Endometrium (tissue), 2 donors: ENCODE data around the gene CCSER1.
"Not testable (repeated sequence)": the region's sequence is repeated elsewhere in the genome, so short reads cannot be mapped to it uniquely, and the experiment has no call there.

Source experiments
- FAIRE-seq: peaks from 2 replicates; lab custom pipeline; 2012; peaks lifted over from hg19 to GRCh38; lab: Jason Lieb, UNC
- donor health status: control.
- donor health status: control.

The CCSER1 gene

DNA sequence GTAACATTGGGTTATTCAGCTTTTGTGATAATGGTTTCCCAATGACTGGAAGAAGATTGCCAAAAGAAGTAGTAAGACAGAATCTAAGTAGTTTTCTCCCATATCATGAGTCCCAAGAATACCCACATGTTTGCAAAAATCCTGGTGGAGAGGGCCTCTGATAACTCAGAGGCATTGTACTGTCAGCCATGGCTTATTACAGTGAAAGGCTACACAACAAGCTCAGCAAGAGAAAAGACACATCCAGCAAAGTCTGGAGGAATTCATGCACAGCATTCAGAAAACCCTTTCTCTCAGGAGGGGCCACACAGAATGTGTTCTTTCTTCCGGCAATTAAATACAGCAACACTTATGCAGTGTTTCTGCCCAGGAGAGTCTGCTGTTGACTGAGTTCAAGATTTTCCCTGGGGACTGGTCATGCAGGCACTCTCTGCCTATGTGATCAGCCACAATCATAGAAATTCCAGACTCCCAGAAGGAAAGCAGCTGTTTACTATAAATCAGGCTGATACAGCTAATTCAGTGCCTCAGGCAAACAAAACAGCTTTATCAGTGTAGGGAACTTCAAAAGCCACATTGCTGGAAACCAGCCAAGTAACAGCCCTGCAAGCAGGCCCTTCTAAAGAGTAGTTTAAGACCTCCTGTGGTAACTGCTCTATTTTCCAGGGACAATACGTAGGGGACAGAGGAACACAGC lies 937.1 kb downstream of the CCSER1 start:
- peak; percentile 99 for FAIRE-seq

DNA sequence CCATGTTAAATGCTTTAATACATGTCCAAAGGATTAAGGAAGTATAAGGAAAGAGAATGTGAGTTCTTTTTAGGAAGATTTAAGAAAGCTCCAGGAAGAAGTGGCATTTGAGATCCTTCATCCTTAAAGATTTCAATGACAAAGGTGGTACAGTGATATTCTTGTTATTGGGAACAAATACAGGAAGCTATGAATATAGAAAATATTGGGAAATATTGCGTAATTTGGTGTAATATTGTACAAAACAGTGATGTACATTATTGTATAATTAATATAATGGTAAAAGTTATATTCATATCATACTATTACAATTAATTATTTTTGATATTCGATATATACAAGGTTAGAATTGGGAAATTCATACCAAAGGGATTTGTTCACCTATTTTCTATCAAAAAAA lies 937.9 kb downstream of the CCSER1 start:
- no peak for FAIRE-seq

DNA sequence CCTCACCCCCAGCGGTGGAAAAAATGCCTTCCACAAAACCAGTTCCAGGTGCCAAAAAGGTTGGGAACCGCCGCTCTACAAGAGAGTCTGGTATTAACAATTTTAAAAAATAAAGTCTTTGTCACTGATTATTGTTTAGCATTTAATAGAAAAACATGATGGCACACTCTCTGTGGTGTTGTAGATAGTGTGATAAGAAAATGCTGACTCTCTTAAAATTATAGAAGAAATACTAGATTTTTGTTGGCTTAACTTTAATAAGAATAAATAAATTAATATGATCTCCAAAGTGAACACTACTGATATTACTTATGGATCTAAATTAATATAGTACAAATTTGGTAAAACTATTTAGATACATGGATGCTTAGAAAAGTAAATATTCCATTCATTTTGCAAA lies 943.5 kb downstream of the CCSER1 start:
- no peak for FAIRE-seq

DNA sequence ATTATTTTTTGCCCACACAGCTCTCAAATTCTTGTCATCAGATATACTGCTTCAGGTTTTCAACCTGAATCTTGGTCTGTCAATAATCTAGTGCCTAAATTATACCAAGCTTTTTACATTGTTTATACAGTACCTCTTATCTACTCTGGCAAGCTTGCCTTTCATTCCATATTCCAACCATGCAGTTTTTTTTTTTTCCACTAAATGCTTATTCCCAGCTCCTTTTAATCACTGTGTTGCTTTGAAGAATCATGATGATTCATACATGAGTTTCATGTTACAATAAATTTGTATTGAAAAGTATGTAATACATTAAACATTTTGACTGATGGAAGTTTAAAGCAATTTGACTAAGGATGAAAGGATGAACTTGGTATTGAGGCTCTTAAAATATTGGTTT lies 949.0 kb downstream of the CCSER1 start:
- FAIRE-seq, result no peak

DNA sequence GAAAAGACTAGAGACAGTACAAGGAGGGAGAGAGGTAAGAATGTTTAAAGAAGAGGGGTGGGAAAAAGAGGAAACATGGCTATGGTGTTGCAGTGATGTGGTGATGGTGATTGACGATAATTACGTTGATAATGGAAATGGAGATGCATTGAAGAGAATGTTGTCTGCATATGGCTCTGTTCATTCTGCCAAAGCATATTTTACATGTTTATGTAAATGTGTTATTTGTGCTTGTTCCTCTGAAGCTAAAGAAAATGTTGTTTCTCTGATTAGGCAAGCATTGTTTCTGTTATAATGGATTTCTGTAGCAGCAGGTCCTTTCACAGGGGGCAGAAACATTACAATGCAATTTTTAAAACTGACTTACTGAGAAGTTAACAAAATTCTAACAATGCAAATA lies 958.8 kb downstream of the CCSER1 start:
- FAIRE-seq, result no peak

DNA sequence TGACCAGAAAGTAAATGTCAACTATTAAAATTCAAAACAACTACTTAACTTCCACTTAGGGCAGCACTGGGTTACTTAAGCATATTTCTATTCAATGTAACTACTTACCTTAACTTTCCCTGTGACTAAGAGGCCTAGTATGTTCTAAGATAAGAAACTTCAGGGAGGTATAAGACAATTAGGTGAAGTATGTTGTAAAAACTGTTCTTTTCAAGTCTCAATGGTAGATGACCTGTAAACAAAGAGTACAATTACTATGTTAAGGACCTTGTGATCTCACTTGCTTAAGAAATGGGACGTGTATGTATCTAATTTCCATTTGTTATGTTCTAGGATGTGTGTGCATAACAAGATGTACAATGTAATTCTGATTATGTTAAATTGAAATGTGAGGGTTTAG lies 960.5 kb downstream of the CCSER1 start:
- FAIRE-seq, result no peak

DNA sequence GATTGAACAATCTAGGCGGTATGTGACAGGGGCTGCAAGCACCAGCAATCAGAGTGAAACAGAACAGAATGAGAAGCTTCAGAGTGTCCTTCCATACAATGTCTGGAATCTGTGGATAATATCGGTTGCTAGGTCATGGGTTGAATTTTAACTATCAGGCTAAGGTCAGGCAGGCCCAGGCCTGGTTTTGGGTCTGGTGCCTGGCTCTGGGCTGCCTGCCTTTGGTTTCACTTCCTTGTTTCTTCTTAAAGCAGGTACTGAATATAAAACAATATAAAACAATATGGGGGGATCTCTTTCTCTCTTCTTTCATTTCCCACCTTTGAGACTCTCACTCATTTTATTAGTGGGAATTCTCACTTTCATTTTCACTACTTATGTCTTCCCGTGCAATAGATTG lies 962.0 kb downstream of the CCSER1 start:
- FAIRE-seq, result no peak

DNA sequence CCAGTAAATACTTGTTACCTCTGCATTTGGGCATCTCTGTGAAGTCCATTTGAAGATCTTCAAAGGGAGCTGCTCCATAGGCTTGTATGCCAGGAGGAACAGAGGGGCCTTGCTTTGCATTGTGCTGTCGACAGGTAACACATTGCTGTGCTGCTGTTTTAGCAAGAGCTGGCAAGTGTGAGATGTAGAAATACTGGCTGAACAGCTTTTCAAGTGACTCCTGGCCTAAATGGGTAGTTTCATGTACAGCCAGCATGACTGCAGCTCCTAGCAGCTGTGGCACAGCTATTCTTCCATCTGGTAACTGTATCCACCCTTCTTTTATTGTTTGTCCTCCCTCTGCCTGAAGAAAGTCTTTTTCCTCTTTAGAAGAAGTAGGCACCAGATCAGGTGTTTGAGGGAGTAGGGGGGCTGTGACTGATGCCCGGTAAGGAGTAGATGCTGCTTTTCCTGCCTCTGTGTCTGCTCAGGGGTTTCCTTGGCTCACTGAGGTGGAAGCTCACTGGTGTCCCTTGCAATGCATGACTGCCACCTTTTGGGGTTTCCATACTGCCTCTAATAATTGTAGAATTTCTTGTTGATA lies 965.3 kb downstream of the CCSER1 start:
- FAIRE-seq, result no peak

DNA sequence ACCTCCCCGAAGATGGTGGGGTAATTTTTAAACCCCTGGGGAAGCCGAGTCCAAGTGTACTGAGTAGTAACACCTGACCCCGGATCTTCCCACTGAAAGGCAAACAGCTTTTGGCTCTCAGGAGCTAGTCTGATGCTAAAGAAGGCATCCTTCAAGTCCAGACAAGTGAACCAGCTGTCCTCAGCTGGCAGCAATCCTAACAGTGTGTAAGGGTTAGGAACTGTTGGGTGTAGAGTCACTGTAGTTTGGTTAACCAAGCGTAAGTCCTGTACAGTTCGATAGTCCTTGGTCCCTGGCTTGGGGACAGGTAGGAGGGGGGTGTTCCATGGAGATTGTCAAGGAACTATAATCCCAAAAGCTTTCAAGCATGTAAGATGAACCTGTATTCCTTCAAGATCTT lies 967.0 kb downstream of the CCSER1 start:
- not testable (repeated sequence) for FAIRE-seq

DNA sequence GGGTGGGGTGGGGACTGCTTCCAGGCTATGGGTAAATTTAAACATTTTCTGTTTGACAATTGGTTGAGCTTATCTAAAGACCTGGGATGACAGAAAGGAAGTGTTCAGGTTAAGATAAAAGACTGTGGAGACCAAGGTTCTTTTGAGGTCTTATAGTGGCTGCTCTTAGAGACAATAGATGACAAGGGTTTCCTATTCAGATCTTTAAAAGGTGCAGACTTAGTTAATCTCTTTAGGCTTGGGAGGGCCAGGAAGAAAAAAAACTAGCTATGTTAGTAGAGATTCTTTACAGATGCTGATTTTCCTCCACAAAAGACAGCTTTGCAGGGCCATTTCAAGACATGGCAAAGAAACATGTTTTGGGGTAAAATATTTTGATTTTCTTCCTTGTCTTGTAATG lies 972.5 kb downstream of the CCSER1 start:
- FAIRE-seq, result no peak

DNA sequence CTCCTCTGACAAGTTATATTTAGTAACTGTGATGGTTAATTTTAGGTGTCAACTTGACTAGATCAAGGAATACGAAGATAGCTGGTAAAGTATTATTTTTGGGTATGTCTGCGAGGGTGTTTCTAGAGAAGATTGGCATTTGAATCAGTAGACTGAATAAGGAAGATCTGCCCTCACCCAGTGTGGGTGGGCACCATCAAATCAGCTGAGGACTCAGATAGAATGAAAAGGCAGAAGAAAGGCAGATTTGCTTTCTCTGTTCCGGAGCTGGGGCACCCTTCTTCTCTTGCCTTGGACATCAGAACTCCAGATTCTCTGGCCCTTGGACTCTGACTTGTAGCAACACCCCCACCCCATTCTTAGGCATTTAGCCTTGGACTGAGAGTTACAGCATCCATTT lies 981.6 kb downstream of the CCSER1 start:
- FAIRE-seq, result no peak

DNA sequence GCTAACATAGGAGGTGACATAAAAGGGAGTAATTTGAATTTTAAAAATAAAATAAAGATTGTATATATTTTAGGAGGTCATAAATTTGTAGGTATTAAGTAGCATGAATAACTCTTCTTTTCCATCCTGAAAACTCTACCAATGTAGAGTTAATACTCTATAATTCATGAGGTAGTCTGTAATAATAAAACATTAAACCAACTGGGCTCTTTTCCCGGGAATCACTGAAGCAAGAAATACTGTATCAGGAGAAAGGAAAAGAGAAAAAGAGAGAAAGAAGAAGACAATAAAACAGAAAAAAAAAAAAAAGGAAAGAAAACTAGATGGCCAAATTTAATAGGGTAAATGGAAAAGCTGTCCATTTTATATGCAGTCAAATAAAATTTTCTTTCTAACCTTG lies 984.4 kb downstream of the CCSER1 start:
- FAIRE-seq, result no peak

DNA sequence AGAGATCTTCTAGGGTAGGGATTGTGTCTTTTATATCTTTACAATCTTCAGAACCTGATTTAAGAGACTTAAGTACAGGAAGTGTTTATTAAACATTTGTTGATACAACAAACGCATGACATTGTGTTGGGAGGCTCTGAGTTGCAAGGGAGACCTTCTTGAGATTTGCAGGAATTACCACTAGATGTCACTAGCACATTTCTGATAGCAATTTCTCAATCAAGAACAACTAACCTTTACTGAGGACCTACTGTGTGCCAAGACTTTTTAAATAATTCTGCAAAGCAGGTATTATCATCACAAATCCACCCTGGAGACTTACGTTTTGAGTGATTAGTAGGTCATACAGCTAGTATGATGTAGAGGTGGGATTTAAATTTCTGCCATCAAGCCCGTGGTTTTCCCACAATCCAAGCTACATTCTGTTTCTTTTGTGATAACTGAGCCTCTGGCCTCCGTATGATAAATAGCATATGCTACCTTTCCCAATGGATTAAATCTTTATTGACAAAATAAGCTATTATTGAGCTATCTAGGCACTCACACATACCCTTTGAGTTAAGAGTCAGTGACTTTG lies 986.0 kb downstream of the CCSER1 start:
- FAIRE-seq, result no peak

DNA sequence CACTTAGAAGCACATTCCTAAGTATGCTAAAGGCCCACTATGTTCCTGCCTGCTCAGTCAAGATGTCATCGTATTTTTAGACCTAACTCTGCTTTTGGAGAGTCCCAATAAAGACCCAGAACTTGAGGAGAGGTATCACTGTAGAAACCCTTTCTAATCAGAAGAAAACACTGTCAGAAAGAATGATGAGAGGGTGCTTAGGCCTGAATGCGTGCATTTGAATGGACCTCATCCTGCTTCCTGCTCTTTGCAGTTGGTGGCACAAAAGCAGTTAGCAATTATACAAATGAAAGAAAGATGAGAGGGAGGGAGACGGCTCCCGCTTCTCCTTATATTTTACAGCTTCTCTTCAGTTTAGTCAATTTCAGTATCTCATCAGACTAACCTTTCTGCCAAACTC lies 987.2 kb downstream of the CCSER1 start:
- FAIRE-seq, result no peak

DNA sequence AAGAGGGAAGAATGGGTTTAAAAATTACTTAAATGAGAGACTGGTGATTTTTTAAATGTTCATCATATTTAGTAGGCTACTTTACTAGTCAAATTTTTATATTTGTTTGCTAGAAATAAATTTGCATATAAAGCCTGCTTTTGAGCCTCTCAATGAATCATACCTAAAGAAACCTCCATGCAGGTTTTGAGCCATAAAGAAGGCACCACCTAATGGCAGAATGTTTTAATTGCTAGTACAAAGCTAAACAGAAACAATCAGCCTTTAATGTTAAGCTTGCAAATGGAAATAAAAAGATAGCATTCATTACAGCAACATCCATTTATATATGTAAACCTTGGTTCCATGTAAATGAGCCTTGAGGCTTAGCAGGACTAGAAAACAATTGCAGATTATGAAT lies 989.7 kb downstream of the CCSER1 start:
- peak; percentile 4 for FAIRE-seq

DNA sequence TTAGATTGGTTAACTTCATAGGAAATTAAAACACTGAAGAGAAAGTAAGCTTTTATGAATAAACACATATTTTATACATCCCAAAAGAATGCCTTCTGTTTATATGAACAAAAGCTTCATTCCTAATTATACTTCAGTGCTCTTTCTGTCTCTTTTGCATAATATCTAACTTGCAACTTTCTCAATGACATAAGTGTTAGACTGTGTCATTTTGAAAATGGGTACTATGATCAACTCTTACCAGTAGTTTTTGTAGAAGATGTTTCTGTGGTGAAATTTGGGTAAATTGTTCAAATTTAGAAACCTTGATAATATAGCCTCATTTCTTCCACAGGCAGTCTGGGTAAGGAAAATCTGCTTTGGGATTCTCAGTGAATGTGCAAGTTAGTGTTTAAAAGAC lies 991.4 kb downstream of the CCSER1 start:
- no peak for FAIRE-seq

DNA sequence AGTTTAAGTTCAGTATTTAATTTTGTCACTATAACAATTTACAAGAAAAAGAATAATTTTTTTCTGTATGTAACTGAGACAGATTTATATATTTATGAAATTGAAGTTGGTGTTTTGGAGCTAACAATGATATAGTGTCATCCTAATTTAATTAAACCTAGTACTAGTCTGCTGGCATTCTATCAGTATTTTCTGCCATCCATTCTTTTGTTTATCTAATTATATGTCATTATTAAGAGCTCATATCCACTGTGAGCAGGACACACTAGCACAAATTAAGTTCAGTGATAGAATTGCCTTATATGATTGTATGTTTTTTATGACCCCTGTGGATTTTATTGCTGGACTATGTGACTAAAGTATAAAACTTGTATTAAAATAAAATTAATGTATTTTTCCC lies 996.5 kb downstream of the CCSER1 start:
- FAIRE-seq, result no peak

DNA sequence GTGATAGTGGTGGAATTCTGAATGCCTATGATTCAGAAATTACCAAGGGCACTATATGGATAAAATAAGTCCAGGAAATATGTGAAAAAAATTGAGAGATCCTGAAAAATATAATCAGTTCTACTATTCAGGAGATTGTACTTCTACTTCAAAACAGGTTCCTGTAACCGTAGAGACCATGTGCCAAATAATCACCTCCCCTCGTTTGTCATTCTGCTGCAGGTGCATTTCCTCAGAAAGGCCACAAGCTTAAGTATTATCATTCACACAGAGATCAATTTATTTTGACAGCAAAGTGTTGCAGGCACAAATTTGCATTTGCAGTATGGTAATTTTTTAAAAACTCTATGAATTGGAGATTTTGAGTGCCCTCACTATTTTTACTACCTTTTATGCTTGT lies 1000.0 kb downstream of the CCSER1 start:
- no peak for FAIRE-seq

DNA sequence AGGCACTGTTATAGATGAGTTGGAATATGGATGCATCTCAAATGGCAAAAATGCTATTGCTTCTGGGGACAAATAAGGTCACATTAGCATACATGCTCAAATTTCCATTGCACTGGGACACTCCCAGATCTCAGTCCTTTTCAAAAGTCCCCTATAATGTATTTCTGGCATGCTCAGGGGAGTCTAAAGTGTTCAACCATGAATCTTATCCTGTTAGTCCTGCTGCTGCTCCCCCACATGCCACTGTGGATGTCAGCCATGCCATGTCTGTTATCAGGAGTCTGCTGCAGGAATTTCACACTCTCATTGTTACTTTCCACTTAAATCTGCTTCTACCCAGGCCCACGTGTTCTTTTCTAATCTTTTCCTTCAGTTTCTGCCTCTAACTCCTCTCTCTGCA lies 1000.6 kb downstream of the CCSER1 start:
- FAIRE-seq, result no peak

DNA sequence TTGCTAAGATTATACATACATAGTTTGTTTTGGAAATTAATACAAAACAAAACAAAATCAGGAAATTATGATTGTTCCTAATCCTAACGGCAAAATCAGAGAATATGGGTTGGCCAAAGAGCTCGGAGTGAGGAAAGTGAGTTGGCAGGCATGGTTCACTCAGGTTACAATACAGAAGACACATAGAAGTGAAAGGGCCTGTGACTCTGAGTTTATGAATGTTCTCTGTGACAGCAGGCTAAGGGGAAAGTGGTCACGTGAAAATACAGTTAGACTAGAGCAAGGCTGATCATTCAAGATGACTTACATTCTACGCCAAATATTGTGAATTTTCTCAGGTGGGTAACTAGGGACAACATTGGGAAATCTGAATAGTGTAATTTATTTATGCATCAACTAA lies 1001.3 kb downstream of the CCSER1 start:
- no peak for FAIRE-seq

DNA sequence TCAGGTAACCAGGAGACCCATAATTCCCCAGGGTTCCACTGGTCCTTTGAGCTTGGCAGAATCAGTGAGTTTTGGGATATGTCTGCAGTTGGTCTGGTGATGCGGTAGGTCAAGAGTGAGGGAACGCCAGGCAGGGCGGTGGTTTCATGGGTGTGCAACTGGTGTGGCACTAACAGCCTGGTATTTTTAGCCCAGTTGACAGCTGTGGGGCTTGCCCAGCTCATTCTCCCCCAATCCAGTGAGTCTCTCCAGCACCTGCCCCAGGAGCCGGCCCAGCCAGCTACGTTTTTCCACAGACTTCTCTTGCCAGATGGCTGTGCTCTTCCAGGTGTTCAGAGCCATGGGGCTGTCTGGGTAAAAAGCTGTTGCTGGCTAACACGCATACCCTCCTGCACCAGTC lies 1019.9 kb downstream of the CCSER1 start:
- FAIRE-seq, result no peak

DNA sequence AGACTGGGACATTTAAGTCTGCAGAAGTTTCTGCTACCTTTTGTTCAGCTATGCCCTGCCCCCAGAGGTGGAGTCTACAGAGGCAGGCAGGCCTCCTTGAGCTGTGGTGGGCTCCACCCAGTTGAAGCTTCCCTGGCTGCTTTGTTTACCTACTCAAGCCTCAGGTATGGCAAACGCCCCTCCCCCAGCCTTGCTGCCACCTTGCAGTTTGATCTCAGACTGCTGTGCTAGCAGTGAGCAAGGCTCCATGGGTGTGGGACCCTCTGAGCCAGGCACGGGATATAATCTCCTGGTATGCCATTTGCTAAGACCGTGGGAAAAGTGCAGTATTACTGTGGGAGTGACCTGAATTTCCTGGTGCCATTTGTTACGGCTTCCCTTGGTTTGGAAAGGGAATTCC lies 1026.8 kb downstream of the CCSER1 start:
- not testable (repeated sequence) for FAIRE-seq

DNA sequence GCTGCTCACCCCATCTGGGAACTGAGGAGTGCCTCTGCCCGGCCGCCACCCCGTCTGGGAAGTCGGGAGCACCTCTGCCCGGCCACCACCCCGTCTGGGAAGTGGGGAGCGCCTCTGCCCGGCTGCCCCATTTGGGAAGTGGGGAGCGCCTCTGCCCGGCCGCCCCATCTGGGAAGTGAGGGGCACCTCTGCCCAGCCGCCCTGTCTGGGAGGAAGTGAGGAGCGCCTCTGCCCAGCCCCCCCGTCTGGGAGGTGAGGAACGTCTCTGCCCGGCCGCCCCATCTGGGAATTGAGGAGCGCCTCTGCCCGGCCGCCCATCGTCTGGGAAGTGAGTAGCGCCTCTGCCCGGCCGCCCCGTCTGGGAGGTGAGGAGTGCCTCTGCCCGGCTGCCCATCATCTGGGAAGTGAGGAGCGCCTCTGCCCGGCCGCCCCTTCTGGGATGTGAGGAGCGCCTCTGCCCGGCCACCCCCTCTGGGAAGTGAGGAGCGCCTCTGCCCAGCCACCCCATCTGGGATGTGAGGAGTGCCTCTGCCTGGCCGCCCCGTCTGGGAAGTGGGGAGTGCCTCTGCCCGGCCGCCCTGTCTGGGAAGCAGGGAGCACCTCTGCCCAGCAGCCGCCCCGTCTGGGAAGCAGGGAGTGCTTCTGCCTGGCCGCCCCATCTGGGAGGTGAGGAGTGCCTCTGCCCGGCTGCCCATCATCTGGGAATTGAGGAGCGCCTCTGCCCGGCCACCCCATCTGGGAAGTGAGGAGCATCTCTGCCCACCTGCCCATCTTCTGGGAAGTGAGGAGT lies 1040.9 kb downstream of the CCSER1 start:
- not testable (repeated sequence) for FAIRE-seq
